HG02970 (cell line): Measurements from ENCODE around the gene CFAP221.

Experiments used
- ATAC-seq: cut with Tn5 transposase; IDR thresholded peaks from one replicate; pipeline ENCODE4 v1.9.1; 2021; ENCODE audit warnings: mild to moderate bottlenecking, moderate library complexity, moderate number of reproducible peaks; ENCODE audit not compliant: unreplicated experiment, low FRiP score

CFAP221 gene

GRCh38 chr2:119536211-119536610 is 8.0 kb upstream of the CFAP221 start:
- ATAC-seq, result no peak

GRCh38 chr2:119536707-119537106 is 7.5 kb upstream of the CFAP221 start:
- ATAC-seq, result no peak

- no peak for ATAC-seq
These were observed 6.5 kb upstream of the CFAP221 start for GRCh38 chr2:119537792-119538191.

GRCh38 chr2:119541476-119541875 is 2.8 kb upstream of the CFAP221 start:
- ATAC-seq, result no peak

- no peak for ATAC-seq
These were observed 758 bp downstream of the CFAP221 start for GRCh38 chr2:119544939-119545475.

- ATAC-seq, result no peak
These were observed 1.7 kb downstream of the CFAP221 start for GRCh38 chr2:119545754-119546446.

GRCh38 chr2:119546447-119546767 is 2.2 kb downstream of the CFAP221 start:
- no peak for ATAC-seq

- no peak for ATAC-seq
These were observed 4.4 kb downstream of the CFAP221 start for GRCh38 chr2:119548516-119549120.

- no peak for ATAC-seq
These were observed 5.0 kb downstream of the CFAP221 start for GRCh38 chr2:119549241-119549640.

GRCh38 chr2:119550346-119550745 is 6.1 kb downstream of the CFAP221 start:
- no peak for ATAC-seq

- ATAC-seq, result no peak
These were observed 6.6 kb downstream of the CFAP221 start for GRCh38 chr2:119550856-119551255.

- no peak for ATAC-seq
These were observed 8.7 kb downstream of the CFAP221 start for GRCh38 chr2:119552902-119553301.

GRCh38 chr2:119553687-119554344 is 9.6 kb downstream of the CFAP221 start:
- ATAC-seq, result no peak

- ATAC-seq, result no peak
These were observed 21.2 kb downstream of the CFAP221 start for GRCh38 chr2:119565481-119565880.

GRCh38 chr2:119567292-119567691 is 23.0 kb downstream of the CFAP221 start:
- ATAC-seq, result no peak

GRCh38 chr2:119574108-119574815 is 30.0 kb downstream of the CFAP221 start:
- peak; percentile 86 for ATAC-seq

- no peak for ATAC-seq
These were observed 30.6 kb downstream of the CFAP221 start for GRCh38 chr2:119574864-119575263.

GRCh38 chr2:119575439-119575838 is 31.2 kb downstream of the CFAP221 start:
- no peak for ATAC-seq

GRCh38 chr2:119579424-119580295 is 35.4 kb downstream of the CFAP221 start:
- ATAC-seq, result no peak

GRCh38 chr2:119580550-119581072 is 36.4 kb downstream of the CFAP221 start:
- ATAC-seq, result no peak
